ENCODE measurements around the gene UPK1A.

UPK1A gene

GRCh38 chr19:35637165-35637564 lies 29.2 kb upstream of the UPK1A start:
- no peak overlapping the region for H3K4me3 ChIP-seq (ENCODE audit: low read depth, low read length)
- DNase-seq (ENCODE audit: low read depth): no peak
- no peak for TF ChIP-seq CTCF (IDR thresholded peaks at IDR 0.05; ENCODE audit: insufficient read depth, low read depth, low read length, missing control alignments)

GRCh38 chr19:35639321-35639639 lies 27.0 kb upstream of the UPK1A start:
- no peak overlapping the region for H3K4me3 ChIP-seq (ENCODE audit: low read depth, low read length)
- no peak for DNase-seq (ENCODE audit: low read depth)
- TF ChIP-seq CTCF (IDR thresholded peaks at IDR 0.05; ENCODE audit: insufficient read depth, low read depth, low read length, missing control alignments): no peak

- DNase-seq (ENCODE audit: low read depth): no peak
- TF ChIP-seq CTCF (IDR thresholded peaks at IDR 0.05; ENCODE audit: insufficient read depth, low read depth, low read length, missing control alignments): no peak
- no peak overlapping the region for H3K4me3 ChIP-seq (ENCODE audit: low read depth, low read length)
Measured at GRCh38 chr19:35639863-35640262, 26.5 kb upstream of the UPK1A start.

- H3K4me3 ChIP-seq (ENCODE audit: low read depth, low read length): peak within 1 kb of the TSS; percentile 25
- peak; percentile 45 for DNase-seq (ENCODE audit: low read depth)
- no peak for TF ChIP-seq CTCF (IDR thresholded peaks at IDR 0.05; ENCODE audit: insufficient read depth, low read depth, low read length, missing control alignments)
Measured at GRCh38 chr19:35641515-35642151, 24.7 kb upstream of the UPK1A start, which contains the start of gene ETV2. ETV2 (plus strand) TSS chr19:35641745; CDS start chr19:35642461, 716 bp downstream.

GRCh38 chr19:35642312-35642711 lies 24.0 kb upstream of the UPK1A start:
- H3K4me3 ChIP-seq (ENCODE audit: low read depth, low read length): no peak overlapping the region
- DNase-seq (ENCODE audit: low read depth): no peak
- TF ChIP-seq CTCF (IDR thresholded peaks at IDR 0.05; ENCODE audit: insufficient read depth, low read depth, low read length, missing control alignments): no peak

GRCh38 chr19:35642798-35643254 lies 23.5 kb upstream of the UPK1A start:
- no peak for TF ChIP-seq CTCF (IDR thresholded peaks at IDR 0.05; ENCODE audit: insufficient read depth, low read depth, low read length, missing control alignments)
- peak overlapping the region; percentile 87 for H3K4me3 ChIP-seq (ENCODE audit: low read depth, low read length)
- peak; percentile 24 for DNase-seq (ENCODE audit: low read depth)

Measured in GM12865 (cell line).